Fibroblast of lung (primary cell): ENCODE measurements around the gene CX3CR1. TPM values are rescaled to one million over a fixed set of nuclear protein-coding genes. Genes with fewer than 3 reads are reported as not detected.

Experiments used
- DNase-seq, 2 donors: peaks; one replicate each; pipeline versions ENCODE4 v3.0.0 to v3.0.0-alpha.2; 2010; ENCODE audit warnings: low read depth in 2 of 2
- H2AFZ ChIP-seq: 2 replicates; pipeline ENCODE4 v1.5.1; 2012; ENCODE audit warnings: low read length, control low read depth, inconsistent platforms
- H3K27ac ChIP-seq: 2 replicates; pipeline ENCODE4 v1.5.1; 2011; ENCODE audit warnings: low read length, control low read depth; ENCODE audit not compliant: insufficient read depth
- H3K27me3 ChIP-seq: 2 replicates; pipeline ENCODE4 v1.5.1; 2011; ENCODE audit warnings: mild to moderate bottlenecking, low read length; ENCODE audit not compliant: control insufficient read depth, insufficient read depth
- H3K36me3 ChIP-seq: 2 replicates; pipeline ENCODE4 v1.5.1; 2011; ENCODE audit warnings: low read length; ENCODE audit not compliant: control insufficient read depth, insufficient read depth
- H3K4me1 ChIP-seq: 2 replicates; pipeline ENCODE4 v1.5.1; 2011; ENCODE audit warnings: low read length; ENCODE audit not compliant: control insufficient read depth, insufficient read depth; ENCODE audit errors: extremely low read depth
- H3K4me2 ChIP-seq: 2 replicates; pipeline ENCODE4 v1.5.1; 2011; ENCODE audit warnings: low read length, control low read depth; ENCODE audit not compliant: insufficient read depth; ENCODE audit errors: extremely low read depth
- H3K4me3 ChIP-seq, 4 experiments: fragments of 200-600 bp in 1 of 4; sonication (generic) in 1 of 4; replicated peaks in 1 of 4; 2 replicates each; pipeline ENCODE4 v1.5.1; 2011 to 2016; ENCODE audit warnings: low read length in 4 of 4, low read depth in 3 of 4, mild to moderate bottlenecking in 3 of 4, control low read depth in 2 of 4, inconsistent platforms in 1 of 4, mixed read lengths in 1 of 4; ENCODE audit not compliant: insufficient read depth in 1 of 4; ENCODE audit errors: control extremely low read depth in 1 of 4
- H3K79me2 ChIP-seq: 2 replicates; pipeline ENCODE4 v1.5.1; 2012; ENCODE audit warnings: mild to moderate bottlenecking, low read length, inconsistent platforms; ENCODE audit not compliant: control insufficient read depth, insufficient read depth
- H3K9ac ChIP-seq: 2 replicates; pipeline ENCODE4 v1.5.1; 2011; ENCODE audit warnings: mild to moderate bottlenecking, low read length, control low read depth; ENCODE audit not compliant: insufficient read depth
- H3K9me3 ChIP-seq: 2 replicates; pipeline ENCODE4 v1.5.1; 2012; ENCODE audit warnings: low read depth, low read length; ENCODE audit not compliant: control insufficient read depth, insufficient read depth
- H4K20me1 ChIP-seq: 2 replicates; pipeline ENCODE4 v1.5.1; 2011; ENCODE audit warnings: low read length; ENCODE audit not compliant: control insufficient read depth, insufficient read depth; ENCODE audit errors: extremely low read depth
- EZH2 ChIP-seq: IDR thresholded peaks from 2 replicates; pipeline ENCODE4 v1.5.1; 2012; ENCODE audit warnings: low read length, control low read depth, mild to moderate bottlenecking; ENCODE audit errors: missing control alignments
- polyA plus RNA-seq, 2 donors: library from polyadenylated mRNA; depleted of rRNA in 1 of 2; stranded (reverse) in 1 of 2; unstranded in 1 of 2; fragments of >200 nt; gene quantifications; 2 replicates each; pipeline ENCODE4 v1.2.1, GENCODE V29; 2011 to 2012; ENCODE audit warnings: missing spikeins in 1 of 2
- total RNA-seq: library from RNA; depleted of rRNA; stranded (reverse); fragments of >200 nt; gene quantifications from 2 replicates; pipeline ENCODE4 v1.2.1, GENCODE V29; 2014
- TF ChIP-seq, protein P1 (sequence below), 2 donors: IDR thresholded peaks in 1 of 2; conservative IDR thresholded peaks in 1 of 2; 1 replicate in 1 of 2; 2 replicates in 1 of 2; pipeline ENCODE4 v1.5.1; 2011 to 2012; ENCODE audit warnings: low read length in 2 of 2, control low read depth in 1 of 2, inconsistent platforms in 1 of 2, low read depth in 1 of 2, mild to moderate bottlenecking in 1 of 2

The CX3CR1 gene
- total and polyA plus RNA-seq, 2 donors (not counting 1 experiment from before 2014, with no cell fraction given): under 0.01 TPM; not detected in 1

- peak; percentile 81 to 84 for DNase-seq
- no peaks in the 10 kb centered on the region for H3K79me2 ChIP-seq
- H3K4me2 ChIP-seq: no peak overlapping the region
- H4K20me1 ChIP-seq: no peaks in the 10 kb centered on the region
- no peak overlapping the region for H3K4me3 ChIP-seq
- TF ChIP-seq, protein P1, sequence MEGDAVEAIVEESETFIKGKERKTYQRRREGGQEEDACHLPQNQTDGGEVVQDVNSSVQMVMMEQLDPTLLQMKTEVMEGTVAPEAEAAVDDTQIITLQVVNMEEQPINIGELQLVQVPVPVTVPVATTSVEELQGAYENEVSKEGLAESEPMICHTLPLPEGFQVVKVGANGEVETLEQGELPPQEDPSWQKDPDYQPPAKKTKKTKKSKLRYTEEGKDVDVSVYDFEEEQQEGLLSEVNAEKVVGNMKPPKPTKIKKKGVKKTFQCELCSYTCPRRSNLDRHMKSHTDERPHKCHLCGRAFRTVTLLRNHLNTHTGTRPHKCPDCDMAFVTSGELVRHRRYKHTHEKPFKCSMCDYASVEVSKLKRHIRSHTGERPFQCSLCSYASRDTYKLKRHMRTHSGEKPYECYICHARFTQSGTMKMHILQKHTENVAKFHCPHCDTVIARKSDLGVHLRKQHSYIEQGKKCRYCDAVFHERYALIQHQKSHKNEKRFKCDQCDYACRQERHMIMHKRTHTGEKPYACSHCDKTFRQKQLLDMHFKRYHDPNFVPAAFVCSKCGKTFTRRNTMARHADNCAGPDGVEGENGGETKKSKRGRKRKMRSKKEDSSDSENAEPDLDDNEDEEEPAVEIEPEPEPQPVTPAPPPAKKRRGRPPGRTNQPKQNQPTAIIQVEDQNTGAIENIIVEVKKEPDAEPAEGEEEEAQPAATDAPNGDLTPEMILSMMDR (conservative IDR thresholded peaks at IDR 0.05 in 1 of 2, IDR thresholded peaks at IDR 0.05 in 1 of 2; ENCODE audit: low read depth in 1 of 2, low read length in 2 of 2): peak; percentile 15 to 29
- no peak for TF ChIP-seq EZH2
- H3K9me3 ChIP-seq: no peaks in the 10 kb centered on the region
- no peak overlapping the region for H3K9ac ChIP-seq
- H3K4me1 ChIP-seq: peaks cover 4% of the 10 kb centered on the region
- H3K27me3 ChIP-seq: no peaks in the 10 kb centered on the region
- H2AFZ ChIP-seq: no peak overlapping the region
- H3K27ac ChIP-seq: no peak overlapping the region
- no peaks in the 10 kb centered on the region for H3K36me3 ChIP-seq
Measured at GRCh38 chr3:39260957-39261356, 18.9 kb downstream of the CX3CR1 start.

GRCh38 chr3:39260318-39260717, 19.5 kb downstream of the CX3CR1 start:
- Histone ChIP-seq H3K4me2 (no peak overlapping the region), H2AFZ (no peak overlapping the region), H3K4me1 (peaks cover 4% of the 10 kb centered on the region), H3K36me3 (no peaks in the 10 kb centered on the region), H3K27ac (no peak overlapping the region), H3K9ac (no peak overlapping the region), H3K27me3 (no peaks in the 10 kb centered on the region), H3K4me3 (no peak overlapping the region), H3K79me2 (no peaks in the 10 kb centered on the region), H3K9me3 (no peaks in the 10 kb centered on the region), H4K20me1 (no peaks in the 10 kb centered on the region)
- DNase-seq: no peak
- no peak for TF ChIP-seq EZH2
- TF ChIP-seq, protein P1 (conservative IDR thresholded peaks at IDR 0.05 in 1 of 2, IDR thresholded peaks at IDR 0.05 in 1 of 2; ENCODE audit: low read depth in 1 of 2, low read length in 2 of 2): no peak

- Histone ChIP-seq H3K4me3 (no peak overlapping the region), H3K27ac (no peak overlapping the region), H3K4me2 (no peak overlapping the region), H4K20me1 (no peaks in the 10 kb centered on the region), H3K27me3 (no peaks in the 10 kb centered on the region), H2AFZ (no peak overlapping the region), H3K4me1 (peaks cover 6% of the 10 kb centered on the region), H3K9ac (no peak overlapping the region), H3K36me3 (no peaks in the 10 kb centered on the region), H3K79me2 (no peaks in the 10 kb centered on the region), H3K9me3 (no peaks in the 10 kb centered on the region)
- no peak for TF ChIP-seq EZH2
- TF ChIP-seq, protein P1 (conservative IDR thresholded peaks at IDR 0.05 in 1 of 2, IDR thresholded peaks at IDR 0.05 in 1 of 2; ENCODE audit: low read depth in 1 of 2, low read length in 2 of 2): no peak
- DNase-seq: no peak
Measured at GRCh38 chr3:39255503-39256325, 24.1 kb downstream of the CX3CR1 start.
